Measurements from ENCODE around the gene SYP. TPM values are rescaled to one million over a fixed set of nuclear protein-coding genes. Genes with fewer than 3 reads are reported as not detected.

The SYP gene
- total RNA-seq, 1 experiment from 2014 or later = 0.16 TPM

- Histone ChIP-seq H3K4me3 (peak overlapping the region; percentile 57), H3K27me3 (replicated peaks) (no peaks in the 10 kb centered on the region), H3K27ac (no peak overlapping the region), H3K4me1 (replicated peaks) (no peaks in the 10 kb centered on the region; the same call in 1 of the 2 replicates), H3K36me3 (no peaks in the 10 kb centered on the region), H3K9me3 (replicated peaks) (no peaks in the 10 kb centered on the region)
- no peak for DNase-seq (ENCODE audit: low read depth in 1 of 2, low spot score in 2 of 2)
These were observed 8.4 kb downstream of the SYP start for GRCh38 chrX:49191574-49192011.

GRCh38 chrX:49190821-49191573, 9.0 kb downstream of the SYP start:
- peak; percentile 94 to 98 for DNase-seq (ENCODE audit: low read depth in 1 of 2, low spot score in 2 of 2)
- peak overlapping the region; percentile 66 for H3K27ac ChIP-seq

GRCh38 chrX:49189606-49190005, 10.4 kb downstream of the SYP start:
- Histone ChIP-seq H3K27me3 (replicated peaks) (no peaks in the 10 kb centered on the region), H3K4me1 (replicated peaks) (peaks cover 12% of the 10 kb centered on the region), H3K9me3 (replicated peaks) (no peaks in the 10 kb centered on the region), H3K27ac (no peak overlapping the region), H3K4me3 (peak overlapping the region; percentile 48), H3K36me3 (no peaks in the 10 kb centered on the region)
- no peak for DNase-seq (ENCODE audit: low read depth in 1 of 2, low spot score in 2 of 2)

More at GRCh38 chrX:49190821-49191573, 9.0 kb downstream of the SYP start:
- H3K4me3 ChIP-seq = peak overlapping the region; percentile 57
- no peaks in the 10 kb centered on the region for H3K36me3 ChIP-seq
- peaks cover 6% of the 10 kb centered on the region for H3K4me1 ChIP-seq (replicated peaks)
- H3K9me3 ChIP-seq (replicated peaks) = no peaks in the 10 kb centered on the region
- H3K27me3 ChIP-seq (replicated peaks) = no peaks in the 10 kb centered on the region

- Histone ChIP-seq H3K36me3 (peaks cover 4% of the 10 kb centered on the region), H3K4me1 (replicated peaks) (peaks cover 19% of the 10 kb centered on the region), H3K27me3 (replicated peaks) (no peaks in the 10 kb centered on the region), H3K9me3 (replicated peaks) (no peaks in the 10 kb centered on the region), H3K27ac (no peak overlapping the region), H3K4me3 (no peak overlapping the region)
- no peak for DNase-seq (ENCODE audit: low read depth in 1 of 2, low spot score in 2 of 2)
These were observed 11.4 kb downstream of the SYP start for GRCh38 chrX:49188468-49189076.

- H3K36me3 ChIP-seq = peaks cover 6% of the 10 kb centered on the region
- no peaks in the 10 kb centered on the region for H3K9me3 ChIP-seq (replicated peaks)
- no peak for DNase-seq (ENCODE audit: low read depth in 1 of 2, low spot score in 2 of 2)
- H3K4me3 ChIP-seq = no peak overlapping the region
- no peaks in the 10 kb centered on the region for H3K27me3 ChIP-seq (replicated peaks)
- H3K27ac ChIP-seq = no peak overlapping the region
- peaks cover 19% of the 10 kb centered on the region for H3K4me1 ChIP-seq (replicated peaks)
These were observed 12.5 kb downstream of the SYP start for GRCh38 chrX:49187526-49187925.

- DNase-seq (ENCODE audit: low read depth in 1 of 2, low spot score in 2 of 2) = no peak
- no peak overlapping the region for H3K27ac ChIP-seq
- H3K36me3 ChIP-seq = peaks cover 6% of the 10 kb centered on the region
- no peaks in the 10 kb centered on the region for H3K27me3 ChIP-seq (replicated peaks)
- no peaks in the 10 kb centered on the region for H3K9me3 ChIP-seq (replicated peaks)
- H3K4me3 ChIP-seq = no peak overlapping the region
- peaks cover 19% of the 10 kb centered on the region for H3K4me1 ChIP-seq (replicated peaks)
These were observed 13.0 kb downstream of the SYP start for GRCh38 chrX:49187028-49187394.

- Histone ChIP-seq H3K9me3 (replicated peaks) (no peaks in the 10 kb centered on the region), H3K27me3 (replicated peaks) (no peaks in the 10 kb centered on the region), H3K4me3 (peak within 1 kb of the TSS; percentile 55), H3K27ac (no peak within 1 kb of the TSS), H3K4me1 (replicated peaks) (peaks cover 19% of the 10 kb centered on the region), H3K36me3 (peaks cover 6% of the 10 kb centered on the region)
- DNase-seq (ENCODE audit: low read depth in 1 of 2, low spot score in 2 of 2) = peak; percentile 55 to 78
These were observed 13.6 kb downstream of the SYP start, which contains the start of gene PRICKLE3 for GRCh38 chrX:49186125-49187027. PRICKLE3 (minus strand) TSS chrX:49186373; CDS start chrX:49186297, 76 bp downstream.

- no peak overlapping the region for H3K27ac ChIP-seq
- H3K4me1 ChIP-seq (replicated peaks) = peaks cover 19% of the 10 kb centered on the region
- H3K36me3 ChIP-seq = peaks cover 6% of the 10 kb centered on the region
- no peaks in the 10 kb centered on the region for H3K27me3 ChIP-seq (replicated peaks)
- H3K4me3 ChIP-seq = peak overlapping the region; percentile 55
- peak; percentile 84 to 96 for DNase-seq (ENCODE audit: low read depth in 1 of 2, low spot score in 2 of 2)
- no peaks in the 10 kb centered on the region for H3K9me3 ChIP-seq (replicated peaks)
These were observed 15.4 kb downstream of the SYP start for GRCh38 chrX:49184294-49185281.

- Histone ChIP-seq H3K27me3 (replicated peaks) (no peaks in the 10 kb centered on the region), H3K4me3 (no peak overlapping the region; the same call in 1 of the 2 replicates), H3K27ac (no peak overlapping the region), H3K36me3 (peaks cover 6% of the 10 kb centered on the region), H3K9me3 (replicated peaks) (no peaks in the 10 kb centered on the region), H3K4me1 (replicated peaks) (peaks cover 19% of the 10 kb centered on the region)
- DNase-seq (ENCODE audit: low read depth in 1 of 2, low spot score in 2 of 2) = no peak
These were observed 16.2 kb downstream of the SYP start for GRCh38 chrX:49183701-49184281.

GRCh38 chrX:49179358-49179757, 20.6 kb downstream of the SYP start:
- no peak overlapping the region for H3K4me3 ChIP-seq
- peaks cover 5% of the 10 kb centered on the region; the same call in 1 of the 2 replicates for H3K4me1 ChIP-seq (replicated peaks)
- H3K27ac ChIP-seq = no peak overlapping the region
- DNase-seq (ENCODE audit: low read depth in 1 of 2, low spot score in 2 of 2) = no peak
- no peaks in the 10 kb centered on the region for H3K9me3 ChIP-seq (replicated peaks)
- no peaks in the 10 kb centered on the region for H3K27me3 ChIP-seq (replicated peaks)
- peaks cover 34% of the 10 kb centered on the region for H3K36me3 ChIP-seq

- Histone ChIP-seq H3K4me1 (replicated peaks) (no peaks in the 10 kb centered on the region), H3K4me3 (no peak overlapping the region), H3K27me3 (replicated peaks) (no peaks in the 10 kb centered on the region), H3K27ac (no peak overlapping the region), H3K9me3 (replicated peaks) (no peaks in the 10 kb centered on the region), H3K36me3 (peaks cover 37% of the 10 kb centered on the region)
- no peak for DNase-seq (ENCODE audit: low read depth in 1 of 2, low spot score in 2 of 2)
These were observed 21.5 kb downstream of the SYP start for GRCh38 chrX:49178537-49178936.

GRCh38 chrX:49177873-49178480, 22.0 kb downstream of the SYP start:
- Histone ChIP-seq H3K4me1 (replicated peaks) (no peaks in the 10 kb centered on the region), H3K9me3 (replicated peaks) (no peaks in the 10 kb centered on the region), H3K27me3 (replicated peaks) (no peaks in the 10 kb centered on the region), H3K4me3 (no peak overlapping the region), H3K27ac (no peak overlapping the region), H3K36me3 (peaks cover 42% of the 10 kb centered on the region)
- no peak for DNase-seq (ENCODE audit: low read depth in 1 of 2, low spot score in 2 of 2)
